K562 (cell line): Measurements from ENCODE around the gene TM7SF3. TPM values are rescaled to one million over a fixed set of nuclear protein-coding genes. Genes with fewer than 3 reads are reported as not detected.

Experiments
- ATAC-seq: fragments of 200-7000 bp; cut with Tn5 transposase; 3 replicates; pipeline ENCODE4 v1.9.1; 2020; ENCODE audit warnings: moderate library complexity
- BruUV-seq: library from RNA; stranded (reverse); fragments of 400-500 nt; replicated peaks from 2 replicates; lab custom pipeline; 2021; lab: Mats Ljungman, UMichigan
- CTCF ChIA-PET: fragments of 300-600 bp; formaldehyde crosslinking; extraction: SDS; loops from one replicate; lab custom pipeline; 2021; ENCODE audit warnings: low intra/inter-chr PET ratio; lab: Yijun Ruan, JAX
- POLR2A ChIA-PET: fragments of 300-600, 350-650 bp; sonication (Branson Sonifier 250); formaldehyde crosslinking; extraction: SDS; loops from one replicate; lab custom pipeline; 2021; ENCODE audit warnings: antibody characterized with exemption, inconsistent platforms; lab: Yijun Ruan, JAX
- DNase-seq, 4 experiments: peaks; one replicate each; pipeline versions ENCODE4 v3.0.0 to v3.0.0-alpha.2; 2011 to 2018; ENCODE audit warnings: low spot score in 3 of 4, mixed read lengths in 3 of 4; ENCODE audit errors: extremely low read depth in 1 of 4
- FAIRE-seq: peaks from 2 replicates; lab custom pipeline; 2011; peaks lifted over from hg19 to GRCh38; lab: Jason Lieb, UNC
- H2AFZ ChIP-seq: 2 replicates; pipeline ENCODE4 v1.6.0; 2011; ENCODE audit warnings: low read depth, low read length, control low read depth, inconsistent platforms
- H3K27ac ChIP-seq: fragments of 200-600 bp; 3 replicates; pipeline ENCODE4 v1.8.0; 2011; ENCODE audit warnings: low read depth, mild to moderate bottlenecking, control low read depth, inconsistent platforms, low read length, moderate library complexity, mixed read lengths; ENCODE audit errors: extremely low read depth
- H3K27me3 ChIP-seq, 2 experiments: fragments of 300-600 bp in 1 of 2; 2 replicates in 1 of 2; 3 replicates in 1 of 2; pipeline versions ENCODE4 v1.6.0 to v1.8.0; 2011; ENCODE audit warnings: inconsistent platforms in 2 of 2, low read length in 2 of 2, mild to moderate bottlenecking in 1 of 2, mixed read lengths in 1 of 2, moderate library complexity in 1 of 2; ENCODE audit not compliant: control insufficient read depth in 2 of 2, insufficient read depth in 2 of 2
- H3K36me3 ChIP-seq: fragments of 300-600 bp; 3 replicates; pipeline ENCODE4 v1.8.0; 2011; ENCODE audit warnings: mild to moderate bottlenecking, low read length, inconsistent platforms; ENCODE audit not compliant: control insufficient read depth, insufficient read depth
- H3K4me1 ChIP-seq, 2 experiments: fragments of 200-600 bp in 1 of 2; replicated peaks in 1 of 2; 2 replicates in 1 of 2; 3 replicates in 1 of 2; pipeline versions ENCODE4 v1.5.1 to v1.8.0; 2011; ENCODE audit warnings: inconsistent platforms in 2 of 2, low read length in 2 of 2, mild to moderate bottlenecking in 1 of 2, mixed read lengths in 1 of 2, moderate library complexity in 1 of 2; ENCODE audit not compliant: control insufficient read depth in 2 of 2, insufficient read depth in 2 of 2
- H3K4me2 ChIP-seq: 2 replicates; pipeline ENCODE4 v1.6.1; 2011; ENCODE audit warnings: low read length, control low read depth, inconsistent platforms, mixed read lengths; ENCODE audit not compliant: insufficient read depth
- H3K4me3 ChIP-seq: fragments of 200-600 bp; sonication (generic), shearing (Covaris generic); 2 replicates; pipeline ENCODE4 v1.5.1; 2016; ENCODE audit warnings: control low read depth, inconsistent platforms
- H3K79me2 ChIP-seq: fragments of 200-600 bp; 3 replicates; pipeline ENCODE4 v1.8.0; 2011; ENCODE audit warnings: low read length, inconsistent platforms; ENCODE audit not compliant: control insufficient read depth, insufficient read depth
- H3K9ac ChIP-seq, 2 experiments: 2 replicates each; pipeline versions ENCODE4 v1.6.0 to v1.6.1; 2011; ENCODE audit warnings: low read depth in 2 of 2, low read length in 2 of 2, control low read depth in 1 of 2, inconsistent platforms in 1 of 2, mild to moderate bottlenecking in 1 of 2, mixed read lengths in 1 of 2; ENCODE audit not compliant: insufficient read depth in 1 of 2
- H3K9me1 ChIP-seq: one replicate; pipeline ENCODE4 v1.6.0; 2011; ENCODE audit warnings: inconsistent platforms, mild to moderate bottlenecking, low read length, moderate library complexity; ENCODE audit not compliant: control insufficient read depth, insufficient read depth
- H3K9me3 ChIP-seq: replicated peaks from 2 replicates; pipeline ENCODE4 v1.5.1; 2011; ENCODE audit warnings: low read depth, low read length, inconsistent platforms; ENCODE audit not compliant: control insufficient read depth, insufficient read depth
- H4K20me1 ChIP-seq: replicated peaks from 2 replicates; pipeline ENCODE4 v1.6.1; 2011; ENCODE audit warnings: low read length, inconsistent platforms, mixed read lengths; ENCODE audit not compliant: control insufficient read depth, insufficient read depth
- ATF6 ChIP-seq: sonication (generic); formaldehyde crosslinking; IDR thresholded peaks from 2 replicates; pipeline ENCODE4 v1.4.0; 2020; ENCODE audit warnings: mild to moderate bottlenecking, missing genetic modification reagents
- CREB3L1 ChIP-seq: fragments of 450-650 bp; IDR thresholded peaks from 2 replicates; pipeline ENCODE4 v1.6.1; 2014; ENCODE audit warnings: low read depth, mild to moderate bottlenecking, moderate library complexity, borderline replicate concordance
- CREB5 ChIP-seq: fragments of 250-450 bp; sonication (Bioruptor Pico); IDR thresholded peaks from 2 replicates; pipeline ENCODE4 v1.5.0; 2020; ENCODE audit warnings: mild to moderate bottlenecking
- ILF3 ChIP-seq: fragments of 450-650 bp; IDR thresholded peaks from 2 replicates; pipeline ENCODE4 v1.6.1; 2018; ENCODE audit warnings: antibody characterized with exemption, mild to moderate bottlenecking, moderate library complexity, borderline replicate concordance
- NR2C2 ChIP-seq, 2 experiments: fragments of 200-800 bp in 1 of 2; sonication (Bioruptor generic) in 1 of 2; sonication (generic) in 1 of 2; formaldehyde crosslinking in 1 of 2; IDR thresholded peaks; 2 replicates each; pipeline versions ENCODE4 v1.6.1 to v1.8.0; 2016 to 2022; ENCODE audit warnings: mild to moderate bottlenecking in 1 of 2, missing compliant biosample characterization in 1 of 2, missing genetic modification characterization in 1 of 2, missing genetic modification reagents in 1 of 2
- NUFIP1 ChIP-seq: fragments of 450-650 bp; IDR thresholded peaks from 2 replicates; pipeline ENCODE4 v1.6.1; 2018; ENCODE audit not compliant: partially characterized antibody
- ZNF449 ChIP-seq: fragments of 250-450 bp; sonication (Bioruptor Pico); IDR thresholded peaks from 2 replicates; pipeline ENCODE4 v1.8.0; 2022; ENCODE audit warnings: moderate library complexity, mild to moderate bottlenecking, inconsistent platforms
- WGBS: fragments of 100-300 bp; shearing (Covaris generic); methylation state at CpG from one replicate; pipeline ENCODE4 v1.1.6; 2016; ENCODE audit warnings: low coverage, mixed read lengths; ENCODE audit not compliant: insufficient coverage; ENCODE audit errors: missing lambda C conversion rate; 5-methylcytosine and 5-hydroxymethylcytosine counted together
- in situ Hi-C: fragments of 300-500 bp; cut with MboI; formaldehyde crosslinking; loops from 4 replicates; pipeline ENCODE4 v1.15.0; 2018; ENCODE audit warnings: inconsistent platforms, mixed read lengths
- intact Hi-C: fragments of 100-400 bp; cut with micrococcal nuclease; formaldehyde crosslinking; loops from 2 replicates; pipeline ENCODE4 v1.14.2; 2022
- polyA plus RNA-seq, 8 experiments: library from polyadenylated mRNA; depleted of rRNA in 4 of 8; stranded (reverse) in 5 of 8; unstranded in 3 of 8; fragments of >200 nt; fragmentation: Nextera tagmentation in 2 of 8; fragmentation: Illumina TruSeq in 1 of 8; extraction: Ambion mirVana in 2 of 8; extraction: Trizol in 1 of 8; gene quantifications; 2 replicates each; pipeline versions ENCODE4 v1.2.1 to v1.2.3, GENCODE V29; 2011 to 2014; ENCODE audit warnings: inconsistent platforms in 1 of 8, missing spikeins in 1 of 8
- total RNA-seq, 7 experiments: library from RNA; depleted of rRNA in 6 of 7; stranded (reverse); fragments of >200 nt in 6 of 7; fragmentation: Illumina TruSeq in 2 of 7; extraction: Trizol in 2 of 7; gene quantifications; 2 replicates each; pipeline versions ENCODE4 v1.2.1 to v1.2.3, GENCODE V29; 2011 to 2021; ENCODE audit warnings: low replicate concordance in 1 of 7

TM7SF3 gene
- total and polyA plus RNA-seq, 9 of the 15 experiments (the other 6 are each of a cell fraction or from before 2014, with no cell fraction given), result 9.3 to 90.4 (median 24.8) TPM

GRCh38 chr12:26971963-26972362 is 42.2 kb downstream of the TM7SF3 start:
- DNase-seq (no peak), FAIRE-seq (no peak), ATAC-seq (no peak)
- BruUV-seq, result no TSS peak
- no peak for TF ChIP-seq ATF6
- no peak for TF ChIP-seq ILF3
- TF ChIP-seq NUFIP1, result no peak
- no peak for TF ChIP-seq CREB5
- TF ChIP-seq CREB3L1, result no peak
- no peak for TF ChIP-seq NR2C2 (CRISPR knock-in tag; IDR thresholded peaks at IDR 0.05)
- TF ChIP-seq NR2C2 (tag; IDR thresholded peaks at IDR 0.05), result no peak
- no peak for TF ChIP-seq ZNF449 (CRISPR knock-in tag)
- 55% methylated on average over 2 of the region's 2 CpGs for WGBS
- H4K20me1 ChIP-seq, result no peaks in the 10 kb centered on the region
- in situ Hi-C loops (no loop called here), intact Hi-C loops (no loop called here)
- no peak overlapping the region for H3K27ac ChIP-seq
- no peaks in the 10 kb centered on the region for H3K9me1 ChIP-seq
- no peaks in the 10 kb centered on the region for H3K79me2 ChIP-seq
- ChIA-PET POLR2A (no interaction called here), CTCF (no interaction called here)
- no peaks in the 10 kb centered on the region for H3K4me1 ChIP-seq
- no peak overlapping the region for H3K4me2 ChIP-seq
- H3K9me3 ChIP-seq, result no peaks in the 10 kb centered on the region
- H3K9ac ChIP-seq, result no peak overlapping the region
- H3K27me3 ChIP-seq, result no peaks in the 10 kb centered on the region
- H3K36me3 ChIP-seq, result peaks cover 10% of the 10 kb centered on the region; the same call in 1 of the 3 replicates
- H2AFZ ChIP-seq, result no peak overlapping the region
- H3K4me3 ChIP-seq, result no peak overlapping the region
